ENCODE results near the gene KRTAP3-3. TPM values are rescaled to one million over a fixed set of nuclear protein-coding genes. Genes with fewer than 3 reads are reported as not detected.

KRTAP3-3 gene
- total and polyA plus RNA-seq, 2 of the 4 experiments (the other 2 are of a cell fraction) = not detected

DNA sequence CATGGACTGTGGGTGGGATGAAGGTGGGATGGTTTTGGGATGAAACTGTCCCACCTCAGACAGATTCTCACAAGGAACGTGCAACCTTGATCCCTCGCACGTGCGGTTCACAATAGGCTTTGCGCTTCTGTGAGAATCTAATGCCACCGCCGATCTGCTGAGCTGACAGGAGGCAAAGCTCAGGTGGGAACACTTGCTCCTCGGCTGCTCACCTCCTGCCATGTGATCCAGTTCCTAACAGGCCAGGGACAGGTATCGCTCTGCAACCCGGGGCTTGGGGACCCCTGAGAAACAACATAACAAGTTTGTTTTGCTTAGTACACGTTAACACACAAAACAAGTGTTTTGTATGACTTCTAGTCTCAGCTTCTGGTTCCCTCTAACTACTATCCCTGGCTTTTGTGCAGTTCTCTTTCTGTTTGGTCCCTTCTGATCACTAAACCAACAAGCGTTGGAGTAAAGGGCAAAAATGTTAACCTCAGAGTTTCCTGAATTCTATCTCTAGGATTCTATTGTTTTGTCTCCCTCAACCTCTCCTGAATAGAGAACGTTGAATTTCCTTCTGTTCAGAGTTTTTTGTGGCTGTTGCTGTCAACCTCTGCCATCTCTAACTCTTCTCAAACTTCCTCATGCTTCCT is 22.7 kb upstream of the KRTAP3-3 start:
- in situ Hi-C loops (cut with MboI; ENCODE audit: low sequenced_read_pairs) (no loop called here), dilution Hi-C loops (cut with HindIII; ENCODE audit: low sequenced_read_pairs, unreplicated experiment) (no loop called here), intact Hi-C loops (cut with micrococcal nuclease) (no loop called here)
- TF ChIP-seq ELK1 (IDR thresholded peaks at IDR 0.05; ENCODE audit: borderline replicate concordance, low read depth, low read length) (no peak), RAD21 (IDR thresholded peaks at IDR 0.05; ENCODE audit: low read length) (no peak), BHLHE40 (IDR thresholded peaks at IDR 0.05; ENCODE audit: low read depth, low read length) (no peak), RFX5 (IDR thresholded peaks at IDR 0.05; ENCODE audit: low read depth, low read length) (no peak), SMC3 (IDR thresholded peaks at IDR 0.05; ENCODE audit: low read depth, low read length) (no peak), RCOR1 (IDR thresholded peaks at IDR 0.05; ENCODE audit: insufficient replicate concordance, low read length) (no peak), POLR2A (IDR thresholded peaks at IDR 0.05; ENCODE audit: low read depth, low read length) (no peak), FOS (IDR thresholded peaks at IDR 0.05; ENCODE audit: low read depth, low read length) (no peak), MAZ (IDR thresholded peaks at IDR 0.05; ENCODE audit: borderline replicate concordance, low read depth, low read length) (no peak), MXI1 (IDR thresholded peaks at IDR 0.05; ENCODE audit: borderline replicate concordance, low read depth, low read length) (no peak), CEBPB (IDR thresholded peaks at IDR 0.05; ENCODE audit: low read depth, low read length) (no peak), NFE2L2 (IDR thresholded peaks at IDR 0.05; ENCODE audit: low read depth, low read length) (no peak)
- TF ChIP-seq, protein P1, sequence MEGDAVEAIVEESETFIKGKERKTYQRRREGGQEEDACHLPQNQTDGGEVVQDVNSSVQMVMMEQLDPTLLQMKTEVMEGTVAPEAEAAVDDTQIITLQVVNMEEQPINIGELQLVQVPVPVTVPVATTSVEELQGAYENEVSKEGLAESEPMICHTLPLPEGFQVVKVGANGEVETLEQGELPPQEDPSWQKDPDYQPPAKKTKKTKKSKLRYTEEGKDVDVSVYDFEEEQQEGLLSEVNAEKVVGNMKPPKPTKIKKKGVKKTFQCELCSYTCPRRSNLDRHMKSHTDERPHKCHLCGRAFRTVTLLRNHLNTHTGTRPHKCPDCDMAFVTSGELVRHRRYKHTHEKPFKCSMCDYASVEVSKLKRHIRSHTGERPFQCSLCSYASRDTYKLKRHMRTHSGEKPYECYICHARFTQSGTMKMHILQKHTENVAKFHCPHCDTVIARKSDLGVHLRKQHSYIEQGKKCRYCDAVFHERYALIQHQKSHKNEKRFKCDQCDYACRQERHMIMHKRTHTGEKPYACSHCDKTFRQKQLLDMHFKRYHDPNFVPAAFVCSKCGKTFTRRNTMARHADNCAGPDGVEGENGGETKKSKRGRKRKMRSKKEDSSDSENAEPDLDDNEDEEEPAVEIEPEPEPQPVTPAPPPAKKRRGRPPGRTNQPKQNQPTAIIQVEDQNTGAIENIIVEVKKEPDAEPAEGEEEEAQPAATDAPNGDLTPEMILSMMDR (conservative IDR thresholded peaks at IDR 0.05; ENCODE audit: low read depth, low read length) = no peak
- Histone ChIP-seq H3K4me2 (ENCODE audit: low read depth, low read length) (no peak overlapping the region), H3K4me1 (ENCODE audit: control insufficient read depth, insufficient read depth, low read length) (peaks cover 1% of the 10 kb centered on the region; the same call in 1 of the 2 replicates), H3K9me3 (ENCODE audit: control insufficient read depth, insufficient read depth, low read length) (no peaks in the 10 kb centered on the region; the same call in 1 of the 2 replicates), H4K91ac (ENCODE audit: insufficient read depth, low read depth, low read length) (no peak overlapping the region; the same call in 1 of the 2 replicates), H2AK5ac (ENCODE audit: low read depth, low read length) (no peak overlapping the region), H3K56ac (ENCODE audit: extremely low read depth, insufficient read depth, low read length) (no peak overlapping the region), H3K36me3 (ENCODE audit: control insufficient read depth, insufficient read depth, low read length) (no peaks in the 10 kb centered on the region), H3K14ac (replicated peaks; ENCODE audit: low read depth, low read length) (no peak overlapping the region), H2BK5ac (ENCODE audit: low read depth, low read length, poor library complexity, severe bottlenecking) (no peak overlapping the region), H3K18ac (ENCODE audit: low read depth, low read length) (no peak overlapping the region), H3K27me3 (ENCODE audit: control insufficient read depth, insufficient read depth, low read length) (no peaks in the 10 kb centered on the region; the same call in 1 of the 2 replicates), H2BK20ac (ENCODE audit: low read depth, low read length) (no peak overlapping the region), H2BK120ac (ENCODE audit: low read depth, low read length) (no peak overlapping the region), H3K9me1 (ENCODE audit: insufficient read depth, low read length) (no peaks in the 10 kb centered on the region; the same call in 1 of the 2 replicates), H2AFZ (replicated peaks; ENCODE audit: low read length, poor library complexity) (no peak overlapping the region), H4K8ac (ENCODE audit: low read depth in 2 of 2, low read length in 2 of 2) (no peak overlapping the region), H3K4me3 (ENCODE audit: insufficient read depth, low read depth, low read length) (no peak overlapping the region), H2AK9ac (replicated peaks; ENCODE audit: low read depth, low read length, poor library complexity) (no peak overlapping the region), H2BK15ac (ENCODE audit: low read depth, low read length) (no peak overlapping the region), H4K5ac (ENCODE audit: low read depth, low read length) (no peak overlapping the region), H3K27ac (ENCODE audit: insufficient read depth, low read length) (no peak overlapping the region), H3K23ac (ENCODE audit: low read depth, low read length) (no peak overlapping the region), H3K79me1 (ENCODE audit: low read depth in 1 of 2, low read length in 2 of 2) (no peaks in the 10 kb centered on the region), H3K4ac (ENCODE audit: low read depth, low read length) (no peak overlapping the region), H3K9ac (ENCODE audit: low read depth, low read length) (no peak overlapping the region), H4K20me1 (ENCODE audit: insufficient read depth, low read length) (no peaks in the 10 kb centered on the region)
- POLR2A ChIA-PET (ENCODE audit: unreplicated experiment) = no interaction called here
- DNase-seq (no peak), ATAC-seq (ENCODE audit: low read depth) (no peak)
- CTCF ChIA-PET = no interaction called here
- 100% methylated on average over 6 of the region's 13 CpGs; no CpG with 5 or more reads in 1 of the 2 experiments for WGBS, 2 experiments (ENCODE audit: extremely low coverage in 2 of 2, insufficient read length in 1 of 2)
- no TSS peak for BruUV-seq (replicated peaks)
